ENCODE measurements around the gene RNH1. TPM values are rescaled to one million over a fixed set of nuclear protein-coding genes. Genes with fewer than 3 reads are reported as not detected.

The RNH1 gene
- total RNA-seq, 1 experiment from 2014 or later, result 288 TPM

DNA sequence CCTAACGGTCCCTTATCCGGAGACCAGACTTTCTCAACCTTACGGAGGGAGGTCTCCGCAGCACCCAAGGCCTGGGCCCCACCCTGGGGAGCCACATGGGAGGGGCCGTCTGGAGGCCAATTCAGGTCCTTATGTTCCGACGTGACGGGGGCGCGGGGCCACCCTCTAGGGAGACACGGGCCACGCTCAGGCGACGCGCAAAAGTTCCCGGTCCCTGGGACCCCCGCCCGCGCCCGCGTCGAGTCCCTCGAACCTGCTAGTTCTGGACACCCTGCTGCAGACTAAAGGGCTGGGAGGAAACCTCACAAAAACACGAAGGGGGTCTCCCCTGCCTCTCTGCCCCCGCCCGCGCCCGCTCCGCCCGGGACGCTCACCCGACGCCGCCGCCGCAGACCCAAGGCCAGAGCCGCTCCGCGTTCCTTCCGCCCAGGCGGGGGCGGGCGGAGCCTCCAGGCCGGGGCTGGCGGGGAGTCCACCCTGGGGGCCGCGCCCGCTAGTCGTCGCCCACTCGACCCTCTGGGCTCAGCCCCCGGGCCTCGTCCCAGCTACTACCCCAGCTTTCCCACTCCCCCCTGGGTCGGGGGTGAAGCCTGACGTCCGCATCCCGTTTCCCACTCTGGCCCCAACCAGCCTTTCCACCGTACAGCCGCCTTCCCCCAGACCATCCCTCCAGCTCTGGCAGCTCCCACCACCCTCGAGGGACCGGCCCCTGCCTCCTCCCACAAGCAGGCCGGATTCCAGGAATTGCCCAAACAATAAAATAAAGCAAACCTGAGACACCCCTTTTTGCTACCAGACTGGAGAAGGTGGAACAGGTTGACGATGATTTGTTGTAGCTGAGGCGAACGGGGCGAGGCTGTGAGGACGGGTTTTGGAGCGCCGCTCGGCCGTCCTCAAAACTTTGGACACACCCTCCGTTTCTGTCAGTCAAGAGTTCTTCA is 2.7 kb downstream of the RNH1 start:
- Mint-ChIP-seq H3K36me3 (ENCODE audit: insufficient read depth, unreplicated experiment) (peaks cover 55% of the 10 kb centered on the region), H3K9me3 (ENCODE audit: unreplicated experiment) (no peaks in the 10 kb centered on the region), H3K4me1 (ENCODE audit: insufficient read depth, unreplicated experiment) (peaks cover 6% of the 10 kb centered on the region), H3K27ac (ENCODE audit: low read depth, unreplicated experiment) (peak overlapping the region; percentile 78), H3K27me3 (ENCODE audit: insufficient read depth, unreplicated experiment) (no peaks in the 10 kb centered on the region), H3K4me3 (ENCODE audit: unreplicated experiment) (peak overlapping the region; percentile 95)
- BruUV-seq (replicated peaks), result no TSS peak
- ChIA-PET CTCF (interaction anchor here (0.6 to 6.8 kb wide), 5 partner anchors 10 to 340 kb away, joined by 3 to 34 read pairs (median 4); partner anchors contain the start of gene PTDSS2), POLR2A (interaction anchor here (0.6 to 6.5 kb wide), 12 partner anchors 8 to 297 kb away, joined by 3 to 81 read pairs (median 4); partner anchors contain the start of genes BET1L, HRAS, PHRF1 and PKP3)
- TF ChIP-seq, protein P1, sequence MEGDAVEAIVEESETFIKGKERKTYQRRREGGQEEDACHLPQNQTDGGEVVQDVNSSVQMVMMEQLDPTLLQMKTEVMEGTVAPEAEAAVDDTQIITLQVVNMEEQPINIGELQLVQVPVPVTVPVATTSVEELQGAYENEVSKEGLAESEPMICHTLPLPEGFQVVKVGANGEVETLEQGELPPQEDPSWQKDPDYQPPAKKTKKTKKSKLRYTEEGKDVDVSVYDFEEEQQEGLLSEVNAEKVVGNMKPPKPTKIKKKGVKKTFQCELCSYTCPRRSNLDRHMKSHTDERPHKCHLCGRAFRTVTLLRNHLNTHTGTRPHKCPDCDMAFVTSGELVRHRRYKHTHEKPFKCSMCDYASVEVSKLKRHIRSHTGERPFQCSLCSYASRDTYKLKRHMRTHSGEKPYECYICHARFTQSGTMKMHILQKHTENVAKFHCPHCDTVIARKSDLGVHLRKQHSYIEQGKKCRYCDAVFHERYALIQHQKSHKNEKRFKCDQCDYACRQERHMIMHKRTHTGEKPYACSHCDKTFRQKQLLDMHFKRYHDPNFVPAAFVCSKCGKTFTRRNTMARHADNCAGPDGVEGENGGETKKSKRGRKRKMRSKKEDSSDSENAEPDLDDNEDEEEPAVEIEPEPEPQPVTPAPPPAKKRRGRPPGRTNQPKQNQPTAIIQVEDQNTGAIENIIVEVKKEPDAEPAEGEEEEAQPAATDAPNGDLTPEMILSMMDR (IDR thresholded peaks at IDR 0.05; ENCODE audit: unreplicated experiment), result no peak
- intact Hi-C loops (cut with micrococcal nuclease), result no loop called here
- DNase-seq (ENCODE audit: unreplicated experiment), result peak; percentile 73

DNA sequence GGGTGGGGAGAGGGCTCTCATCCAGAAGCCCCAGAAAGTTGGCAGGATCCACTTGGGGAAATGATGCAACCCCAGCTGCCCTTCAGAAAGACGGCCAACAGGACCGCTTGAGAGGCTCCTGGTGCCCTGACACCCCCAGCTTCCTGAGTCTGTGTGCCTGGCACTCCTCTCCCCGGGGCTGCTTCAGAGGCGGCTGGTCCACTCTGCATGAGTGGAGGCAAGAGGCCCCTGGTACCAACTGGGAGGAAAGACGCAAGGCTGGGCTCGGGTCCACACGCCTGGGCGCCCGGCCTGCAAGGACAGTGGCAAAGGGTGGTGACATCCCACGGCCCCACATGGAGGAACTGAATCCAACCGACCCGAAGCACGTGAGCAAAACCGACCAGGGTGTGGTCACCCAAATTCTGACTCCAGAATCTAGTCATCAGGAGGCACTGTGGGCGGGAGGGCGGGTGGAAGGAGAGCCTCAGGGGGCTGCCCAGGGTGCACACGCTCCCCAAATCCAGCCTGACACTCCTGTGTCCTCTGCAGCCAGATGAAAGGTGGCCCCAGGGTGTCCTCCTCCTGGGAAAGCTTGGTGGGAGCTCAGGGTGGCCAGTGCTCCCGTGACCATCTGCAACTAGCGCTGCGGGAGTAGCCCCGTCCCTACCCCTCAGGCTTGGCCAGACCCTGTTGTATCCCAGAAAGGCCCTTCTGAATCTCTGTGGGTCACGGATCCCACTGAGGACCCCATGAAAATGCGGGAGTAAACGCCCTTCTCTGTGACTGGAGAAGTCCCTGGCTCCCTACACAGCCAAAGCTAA is 3.7 kb downstream of the RNH1 start:
- peaks cover 64% of the 10 kb centered on the region for H3K36me3 Mint-ChIP-seq (ENCODE audit: insufficient read depth, unreplicated experiment)
- ChIA-PET CTCF (interaction anchor here (0.6 to 6.8 kb wide), 3 partner anchors 15 to 116 kb away, joined by 3 to 34 read pairs (median 33); partner anchors contain the start of gene PTDSS2), POLR2A (interaction anchor here (1.6 to 6.5 kb wide), 4 partner anchors 9 to 296 kb away, joined by 3 to 81 read pairs (median 52); partner anchors contain the start of genes BET1L, PTDSS2 and RIC8A)
- no TSS peak for BruUV-seq (replicated peaks)
- H3K27ac Mint-ChIP-seq (ENCODE audit: low read depth, unreplicated experiment), result peak overlapping the region; percentile 23
- H3K4me1 Mint-ChIP-seq (ENCODE audit: insufficient read depth, unreplicated experiment), result peaks cover 6% of the 10 kb centered on the region
- H3K9me3 Mint-ChIP-seq (ENCODE audit: unreplicated experiment), result no peaks in the 10 kb centered on the region
- TF ChIP-seq, protein P1 (IDR thresholded peaks at IDR 0.05; ENCODE audit: unreplicated experiment), result no peak
- H3K4me3 Mint-ChIP-seq (ENCODE audit: unreplicated experiment), result peak overlapping the region; percentile 95
- no peaks in the 10 kb centered on the region for H3K27me3 Mint-ChIP-seq (ENCODE audit: insufficient read depth, unreplicated experiment)
- intact Hi-C loops (cut with micrococcal nuclease), result loop anchor here (2.0 kb wide), 1 partner anchor 15 kb away; no protein-coding TSS in a partner anchor
- DNase-seq (ENCODE audit: unreplicated experiment), result peak; percentile 85

DNA sequence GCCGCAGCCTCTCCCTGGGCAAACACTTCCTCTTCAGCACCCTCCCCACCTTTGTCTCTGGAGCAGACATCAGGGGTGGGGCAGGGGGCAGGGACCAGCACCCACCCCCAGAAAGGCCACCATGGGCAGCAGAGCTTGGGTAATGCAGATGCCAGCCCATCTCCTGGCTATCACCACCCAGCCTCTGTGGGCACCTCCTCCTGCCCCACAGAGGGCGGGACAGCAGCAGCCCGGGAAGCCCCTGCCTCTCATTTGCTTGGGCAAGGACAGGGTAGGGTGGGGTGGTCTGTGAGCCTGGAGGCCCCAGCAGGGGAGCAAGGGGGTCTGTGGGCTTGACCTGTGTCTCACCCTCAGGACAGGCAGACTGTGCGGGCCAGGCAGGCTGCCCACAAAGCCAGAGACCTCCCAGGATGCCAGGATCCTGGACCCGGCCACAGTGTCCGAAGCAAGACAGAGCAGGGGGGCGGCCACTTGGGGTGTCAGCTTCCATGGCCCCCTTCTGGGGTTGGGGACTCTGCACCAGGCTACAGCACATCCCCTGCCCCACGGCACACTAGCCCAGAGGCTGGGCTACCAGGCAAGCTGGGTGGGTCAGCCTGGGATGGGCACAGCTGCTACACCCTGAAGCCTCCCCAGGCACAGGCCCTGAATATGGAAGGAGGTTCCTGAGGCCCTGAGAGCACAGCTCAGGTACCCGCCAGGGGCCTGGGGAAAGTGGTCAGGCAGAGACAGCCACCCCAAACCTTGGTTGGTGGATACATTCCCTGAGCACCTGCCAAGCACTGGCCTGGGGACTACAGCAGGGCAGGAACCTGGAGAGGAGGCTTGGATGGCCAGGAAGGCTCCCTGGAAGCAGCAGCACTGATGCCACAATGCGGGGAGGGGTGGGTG is 4.5 kb downstream of the RNH1 start:
- ChIA-PET POLR2A (interaction anchor here (1.0 to 6.5 kb wide), 3 partner anchors 11 to 53 kb away, joined by 4 to 81 read pairs (median 75); partner anchors contain the start of gene PTDSS2), CTCF (interaction anchor here (6.8 kb wide), 1 partner anchor 16 kb away, joined by 34 read pairs; no protein-coding TSS in a partner anchor)
- Mint-ChIP-seq H3K4me3 (ENCODE audit: unreplicated experiment) (no peak overlapping the region), H3K27me3 (ENCODE audit: insufficient read depth, unreplicated experiment) (no peaks in the 10 kb centered on the region), H3K36me3 (ENCODE audit: insufficient read depth, unreplicated experiment) (peaks cover 73% of the 10 kb centered on the region), H3K4me1 (ENCODE audit: insufficient read depth, unreplicated experiment) (peaks cover 8% of the 10 kb centered on the region), H3K9me3 (ENCODE audit: unreplicated experiment) (no peaks in the 10 kb centered on the region), H3K27ac (ENCODE audit: low read depth, unreplicated experiment) (peak overlapping the region; percentile 23)
- DNase-seq (ENCODE audit: unreplicated experiment), result no peak
- intact Hi-C loops (cut with micrococcal nuclease), result loop anchor here (2.0 kb wide), 1 partner anchor 16 kb away; no protein-coding TSS in a partner anchor
- TF ChIP-seq, protein P1 (IDR thresholded peaks at IDR 0.05; ENCODE audit: unreplicated experiment), result no peak
- BruUV-seq (replicated peaks), result no TSS peak
